HEK293 (cell line): Measurements from ENCODE around the gene UBR7.

Experiments used
- CTCF ChIA-PET: fragments of 350-600 bp; formaldehyde crosslinking; extraction: SDS; loops from one replicate; lab custom pipeline; 2021; ENCODE audit warnings: antibody characterized with exemption; lab: Yijun Ruan, JAX
- POLR2A ChIA-PET: fragments of 300-600 bp; formaldehyde crosslinking; extraction: SDS; loops from one replicate; lab custom pipeline; 2020; ENCODE audit warnings: antibody characterized with exemption, inconsistent platforms; lab: Yijun Ruan, JAX
- H3K27ac ChIP-seq: fragments of 200-500 bp; sonication (Bioruptor generic); 2 replicates; pipeline ENCODE4 v1.5.1; 2014; ENCODE audit warnings: low read depth, low read length, control low read depth, inconsistent platforms; ENCODE audit errors: extremely low read depth
- H3K36me3 ChIP-seq, 2 experiments: fragments of 200-500 bp in 1 of 2; sonication (Bioruptor generic) in 1 of 2; 1 replicate in 1 of 2; 2 replicates in 1 of 2; pipeline ENCODE4 v1.5.1; 2014 to 2017; ENCODE audit warnings: inconsistent platforms in 2 of 2, low read length in 2 of 2; ENCODE audit not compliant: control insufficient read depth in 2 of 2, insufficient read depth in 1 of 2
- H3K4me1 ChIP-seq: fragments of 200-500 bp; sonication (Bioruptor generic); 2 replicates; pipeline ENCODE4 v1.5.1; 2014; ENCODE audit warnings: mild to moderate bottlenecking, low read length, inconsistent platforms; ENCODE audit not compliant: control insufficient read depth, insufficient read depth
- H3K4me3 ChIP-seq: 2 replicates; pipeline ENCODE4 v1.5.1; 2011; ENCODE audit warnings: low read depth, mild to moderate bottlenecking, control low read depth, low read length, moderate library complexity
- H3K9me3 ChIP-seq: fragments of 200-500 bp; sonication (Bioruptor generic); 2 replicates; pipeline ENCODE4 v1.5.1; 2014; ENCODE audit warnings: low read depth, low read length, inconsistent platforms; ENCODE audit not compliant: control insufficient read depth, insufficient read depth
- GFI1B ChIP-seq: fragments of 450-650 bp; formaldehyde crosslinking; IDR thresholded peaks from 2 replicates; pipeline ENCODE4 v1.5.1; 2016; ENCODE audit warnings: missing biosample characterization, missing genetic modification characterization
- HOXC10 ChIP-seq: sonication (generic); formaldehyde crosslinking; IDR thresholded peaks from 2 replicates; pipeline ENCODE4 v1.8.1; 2023; ENCODE audit warnings: mild to moderate bottlenecking, missing genetic modification reagents
- IKZF3 ChIP-seq: fragments of 450-650 bp; IDR thresholded peaks from 2 replicates; pipeline ENCODE4 v1.5.0; 2018; ENCODE audit warnings: missing biosample characterization, mild to moderate bottlenecking, missing genetic modification characterization, moderate library complexity
- KLF10 ChIP-seq: fragments of 450-650 bp; IDR thresholded peaks from 2 replicates; pipeline ENCODE4 v1.5.1; 2018; ENCODE audit warnings: missing biosample characterization, mild to moderate bottlenecking, missing genetic modification characterization
- TCF7L2 ChIP-seq: IDR thresholded peaks from 2 replicates; pipeline ENCODE4 v1.6.1; 2011; ENCODE audit warnings: low read depth, mild to moderate bottlenecking, inconsistent platforms, low read length, moderate library complexity, borderline replicate concordance
- TRIM28 ChIP-seq: IDR thresholded peaks from 2 replicates; pipeline ENCODE4 v1.6.1; 2011; ENCODE audit warnings: low read length, control low read depth, borderline replicate concordance
- WT1 ChIP-seq: fragments of 450-650 bp; formaldehyde crosslinking; IDR thresholded peaks from 2 replicates; pipeline ENCODE4 v1.5.1; 2016; ENCODE audit warnings: missing biosample characterization, missing genetic modification characterization
- YY2 ChIP-seq: fragments of 450-650 bp; formaldehyde crosslinking; IDR thresholded peaks from 2 replicates; pipeline ENCODE4 v1.5.1; 2016; ENCODE audit warnings: missing biosample characterization, missing genetic modification characterization
- ZEB2 ChIP-seq: fragments of 450-650 bp; formaldehyde crosslinking; IDR thresholded peaks from 2 replicates; pipeline ENCODE4 v1.5.1; 2016; ENCODE audit warnings: missing biosample characterization, missing genetic modification characterization
- ZFP37 ChIP-seq: fragments of 450-650 bp; formaldehyde crosslinking; IDR thresholded peaks from 2 replicates; pipeline ENCODE4 v1.5.1; 2016; ENCODE audit warnings: missing biosample characterization, missing genetic modification characterization
- ZIC2 ChIP-seq: fragments of 450-650 bp; formaldehyde crosslinking; IDR thresholded peaks from 2 replicates; pipeline ENCODE4 v1.5.1; 2016; ENCODE audit warnings: missing biosample characterization, missing genetic modification characterization
- ZNF10 ChIP-seq: fragments of 450-650 bp; formaldehyde crosslinking; IDR thresholded peaks from 2 replicates; pipeline ENCODE4 v1.5.1; 2017; ENCODE audit warnings: missing biosample characterization, missing genetic modification characterization
- ZNF121 ChIP-seq: fragments of 450-650 bp; formaldehyde crosslinking; IDR thresholded peaks from 2 replicates; pipeline ENCODE4 v1.5.1; 2016; ENCODE audit warnings: missing biosample characterization, missing genetic modification characterization
- ZNF202 ChIP-seq: fragments of 450-650 bp; formaldehyde crosslinking; IDR thresholded peaks from 2 replicates; pipeline ENCODE4 v1.5.1; 2016; ENCODE audit warnings: missing biosample characterization, missing genetic modification characterization, borderline replicate concordance
- ZNF221 ChIP-seq: fragments of 450-650 bp; formaldehyde crosslinking; IDR thresholded peaks from 2 replicates; pipeline ENCODE4 v1.5.1; 2017; ENCODE audit warnings: missing biosample characterization, missing genetic modification characterization, borderline replicate concordance
- ZNF292 ChIP-seq: fragments of 450-650 bp; formaldehyde crosslinking; IDR thresholded peaks from 2 replicates; pipeline ENCODE4 v1.5.1; 2016; ENCODE audit warnings: low read depth, missing biosample characterization, missing genetic modification characterization, borderline replicate concordance
- ZNF335 ChIP-seq: fragments of 450-650 bp; formaldehyde crosslinking; conservative IDR thresholded peaks from 2 replicates; pipeline ENCODE4 v1.5.1; 2016; ENCODE audit warnings: missing biosample characterization, missing genetic modification characterization
- ZNF423 ChIP-seq: fragments of 450-650 bp; formaldehyde crosslinking; IDR thresholded peaks from 2 replicates; pipeline ENCODE4 v1.5.1; 2016; ENCODE audit warnings: missing biosample characterization, missing genetic modification characterization
- ZNF621 ChIP-seq: fragments of 450-650 bp; formaldehyde crosslinking; IDR thresholded peaks from 2 replicates; pipeline ENCODE4 v1.5.1; 2017; ENCODE audit warnings: missing biosample characterization, missing genetic modification characterization
- ZNF654 ChIP-seq: fragments of 450-650 bp; formaldehyde crosslinking; IDR thresholded peaks from 2 replicates; pipeline ENCODE4 v1.5.1; 2016; ENCODE audit warnings: low read depth, missing biosample characterization, missing genetic modification characterization
- ZNF707 ChIP-seq: fragments of 450-650 bp; formaldehyde crosslinking; IDR thresholded peaks from 2 replicates; pipeline ENCODE4 v1.5.1; 2016; ENCODE audit warnings: missing biosample characterization, missing genetic modification characterization
- ZNF747 ChIP-seq: fragments of 450-650 bp; formaldehyde crosslinking; IDR thresholded peaks from 2 replicates; pipeline ENCODE4 v1.5.1; 2016; ENCODE audit warnings: missing biosample characterization, missing genetic modification characterization
- TF ChIP-seq, protein P1 (sequence below): fragments of 450-650 bp; formaldehyde crosslinking; IDR thresholded peaks from 2 replicates; pipeline ENCODE4 v1.5.1; 2016; ENCODE audit warnings: missing biosample characterization, missing genetic modification characterization
- TF ChIP-seq, protein P2 (sequence below): fragments of 450-650 bp; formaldehyde crosslinking; IDR thresholded peaks from 2 replicates; pipeline ENCODE4 v1.5.1; 2016; ENCODE audit warnings: missing biosample characterization, missing genetic modification characterization
- TF ChIP-seq, protein P3 (sequence below): fragments of 450-650 bp; IDR thresholded peaks from 2 replicates; pipeline ENCODE4 v1.5.1; 2018; ENCODE audit warnings: missing biosample characterization, missing genetic modification characterization
- TF ChIP-seq, protein P4 (sequence below): fragments of 450-650 bp; formaldehyde crosslinking; IDR thresholded peaks from 2 replicates; pipeline ENCODE4 v1.5.1; 2016; ENCODE audit warnings: missing biosample characterization, missing genetic modification characterization

Gene UBR7

DNA sequence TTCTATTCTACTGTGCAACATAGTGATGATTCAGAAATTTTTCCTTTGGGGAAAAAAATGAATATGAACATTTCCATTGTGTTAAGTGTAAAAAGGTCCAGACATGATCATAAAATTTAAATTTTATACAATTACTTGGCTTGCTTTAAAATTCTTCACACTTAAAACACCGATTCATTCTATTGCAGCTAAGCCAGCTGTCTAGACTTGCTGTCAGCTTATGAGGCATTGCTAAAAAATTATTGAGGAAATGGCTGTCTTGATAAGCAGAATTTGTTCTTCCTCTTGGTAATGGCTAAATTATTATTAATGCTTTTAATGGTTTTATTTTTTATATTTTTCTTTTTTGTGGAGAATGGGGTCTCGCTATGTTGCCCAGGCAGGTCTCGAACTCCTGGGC is 20.1 kb upstream of the UBR7 start:
- POLR2A ChIA-PET = interaction anchor here (1.1 to 4.7 kb wide), 2 partner anchors 19 to 27 kb away, joined by 3 to 44 read pairs; partner anchors contain the start of genes GON7 and UBR7
- CTCF ChIA-PET = interaction anchor here (0.8 to 1.5 kb wide), 2 partner anchors 21 to 74 kb away, joined by 5 read pairs; no protein-coding TSS in a partner anchor
- Histone ChIP-seq H3K9me3 (no peaks in the 10 kb centered on the region), H3K4me1 (peaks cover 6% of the 10 kb centered on the region; the same call in 1 of the 2 replicates), H3K27ac (no peak overlapping the region), H3K36me3 (peaks cover 26 to 43% of the 10 kb centered on the region in 2 experiments)
- TF ChIP-seq ZNF10 (tag by site-specific recombination) = no peak
- TF ChIP-seq ZNF423 (tag by site-specific recombination) = no peak
- TF ChIP-seq KLF10 (tag by site-specific recombination) = no peak
- TF ChIP-seq ZFP37 (tag by site-specific recombination) = no peak
- TF ChIP-seq HOXC10 (CRISPR knock-in tag) = no peak
- TF ChIP-seq, protein P1, sequence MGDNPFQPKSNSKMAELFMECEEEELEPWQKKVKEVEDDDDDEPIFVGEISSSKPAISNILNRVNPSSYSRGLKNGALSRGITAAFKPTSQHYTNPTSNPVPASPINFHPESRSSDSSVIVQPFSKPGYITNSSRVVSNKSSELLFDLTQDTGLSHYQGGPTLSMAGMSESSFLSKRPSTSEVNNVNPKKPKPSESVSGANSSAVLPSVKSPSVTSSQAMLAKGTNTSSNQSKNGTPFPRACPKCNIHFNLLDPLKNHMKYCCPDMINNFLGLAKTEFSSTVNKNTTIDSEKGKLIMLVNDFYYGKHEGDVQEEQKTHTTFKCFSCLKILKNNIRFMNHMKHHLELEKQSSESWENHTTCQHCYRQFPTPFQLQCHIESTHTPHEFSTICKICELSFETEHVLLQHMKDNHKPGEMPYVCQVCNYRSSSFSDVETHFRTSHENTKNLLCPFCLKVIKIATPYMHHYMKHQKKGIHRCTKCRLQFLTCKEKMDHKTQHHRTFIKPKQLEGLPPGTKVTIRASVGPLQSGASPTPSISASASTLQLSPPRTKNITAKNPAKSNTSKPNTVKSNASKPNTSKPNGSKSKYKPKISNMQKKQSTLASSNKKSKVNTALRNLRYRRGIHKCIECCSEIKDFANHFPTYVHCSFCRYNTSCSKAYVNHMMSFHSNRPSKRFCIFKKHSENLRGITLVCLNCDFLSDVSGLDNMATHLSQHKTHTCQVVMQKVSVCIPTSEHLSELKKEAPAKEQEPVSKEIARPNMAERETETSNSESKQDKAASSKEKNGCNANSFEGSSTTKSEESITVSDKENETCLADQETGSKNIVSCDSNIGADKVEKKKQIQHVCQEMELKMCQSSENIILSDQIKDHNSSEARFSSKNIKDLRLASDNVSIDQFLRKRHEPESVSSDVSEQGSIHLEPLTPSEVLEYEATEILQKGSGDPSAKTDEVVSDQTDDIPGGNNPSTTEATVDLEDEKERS (tag by site-specific recombination) = no peak
- TF ChIP-seq IKZF3 = no peak
- TF ChIP-seq ZNF654 = no peak
- no peak for TF ChIP-seq ZEB2 (tag by site-specific recombination)
- no peak for TF ChIP-seq ZNF621 (tag by site-specific recombination)
- no peak for TF ChIP-seq YY2 (tag by site-specific recombination)
- TF ChIP-seq ZIC2 (tag by site-specific recombination) = no peak
- TF ChIP-seq, protein P2, sequence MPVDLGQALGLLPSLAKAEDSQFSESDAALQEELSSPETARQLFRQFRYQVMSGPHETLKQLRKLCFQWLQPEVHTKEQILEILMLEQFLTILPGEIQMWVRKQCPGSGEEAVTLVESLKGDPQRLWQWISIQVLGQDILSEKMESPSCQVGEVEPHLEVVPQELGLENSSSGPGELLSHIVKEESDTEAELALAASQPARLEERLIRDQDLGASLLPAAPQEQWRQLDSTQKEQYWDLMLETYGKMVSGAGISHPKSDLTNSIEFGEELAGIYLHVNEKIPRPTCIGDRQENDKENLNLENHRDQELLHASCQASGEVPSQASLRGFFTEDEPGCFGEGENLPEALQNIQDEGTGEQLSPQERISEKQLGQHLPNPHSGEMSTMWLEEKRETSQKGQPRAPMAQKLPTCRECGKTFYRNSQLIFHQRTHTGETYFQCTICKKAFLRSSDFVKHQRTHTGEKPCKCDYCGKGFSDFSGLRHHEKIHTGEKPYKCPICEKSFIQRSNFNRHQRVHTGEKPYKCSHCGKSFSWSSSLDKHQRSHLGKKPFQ = no peak
- TF ChIP-seq, all 188 proteins: peak for 0
- no peak overlapping the region for H3K4me3 ChIP-seq

DNA sequence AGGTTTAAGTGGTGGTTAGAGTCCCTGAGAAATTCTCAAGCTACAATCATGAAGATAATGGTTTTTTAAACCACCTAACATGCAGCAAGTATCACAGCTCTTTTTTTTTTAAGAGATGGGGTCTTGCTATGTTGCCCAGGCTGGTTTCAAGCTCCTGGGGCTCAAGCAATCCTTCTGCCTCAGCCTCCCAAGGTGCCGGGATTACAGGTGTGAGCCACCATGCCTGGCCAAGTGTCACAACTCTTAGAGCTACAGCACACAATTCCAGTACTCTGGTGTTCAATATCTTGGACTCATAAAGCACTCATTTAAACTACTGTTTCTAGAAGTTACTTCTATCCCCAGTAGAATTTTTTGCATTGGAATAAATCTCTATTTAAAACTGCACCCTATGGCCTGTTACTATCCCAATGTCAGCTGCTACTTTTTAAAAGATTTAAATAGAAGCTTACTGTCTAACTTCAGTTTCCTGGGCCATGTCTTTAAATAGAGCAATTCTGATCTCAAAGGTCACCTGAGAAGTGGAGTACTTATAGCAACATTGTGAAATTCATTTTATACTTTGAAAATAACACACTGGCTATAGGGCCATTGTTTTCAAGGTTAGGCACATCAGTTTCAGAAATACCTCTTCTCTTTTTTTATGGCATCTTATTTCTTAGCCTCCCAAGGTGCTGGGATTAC is 11.6 kb upstream of the UBR7 start:
- ChIA-PET CTCF (interaction anchor here (0.6 to 0.9 kb wide), 2 partner anchors 11 to 606 kb away, joined by 3 to 4 read pairs; partner anchors contain the start of genes GON7 and UBR7), POLR2A (interaction anchor here (1.9 kb wide), 1 partner anchor 11 kb away, joined by 6 read pairs; the partner anchor contains the start of genes LYSET and MOAP1)

DNA sequence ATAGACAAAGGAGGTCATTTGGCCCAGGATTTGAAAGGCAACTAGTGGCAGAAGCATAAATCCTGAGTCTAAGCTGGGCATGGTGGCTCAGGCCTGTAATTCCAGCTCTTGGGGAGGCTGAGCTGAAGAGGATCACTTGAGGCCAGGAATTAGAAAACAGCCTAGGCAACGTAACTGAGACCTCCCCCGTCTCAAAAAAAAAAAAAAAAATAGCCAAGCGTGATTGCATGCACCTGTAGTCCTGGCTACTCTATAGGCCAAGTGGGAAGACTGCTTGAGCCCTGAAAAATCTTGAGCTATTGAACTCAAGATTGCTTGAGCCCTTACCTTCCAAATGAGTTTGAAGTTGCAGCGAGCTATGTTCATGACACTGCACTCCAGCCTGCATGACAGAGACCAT is 8.0 kb upstream of the UBR7 start:
- no peaks in the 10 kb centered on the region for H3K9me3 ChIP-seq
- CTCF ChIA-PET = no interaction called here
- no peak for TF ChIP-seq ZNF707 (tag by site-specific recombination)
- TF ChIP-seq, protein P3, sequence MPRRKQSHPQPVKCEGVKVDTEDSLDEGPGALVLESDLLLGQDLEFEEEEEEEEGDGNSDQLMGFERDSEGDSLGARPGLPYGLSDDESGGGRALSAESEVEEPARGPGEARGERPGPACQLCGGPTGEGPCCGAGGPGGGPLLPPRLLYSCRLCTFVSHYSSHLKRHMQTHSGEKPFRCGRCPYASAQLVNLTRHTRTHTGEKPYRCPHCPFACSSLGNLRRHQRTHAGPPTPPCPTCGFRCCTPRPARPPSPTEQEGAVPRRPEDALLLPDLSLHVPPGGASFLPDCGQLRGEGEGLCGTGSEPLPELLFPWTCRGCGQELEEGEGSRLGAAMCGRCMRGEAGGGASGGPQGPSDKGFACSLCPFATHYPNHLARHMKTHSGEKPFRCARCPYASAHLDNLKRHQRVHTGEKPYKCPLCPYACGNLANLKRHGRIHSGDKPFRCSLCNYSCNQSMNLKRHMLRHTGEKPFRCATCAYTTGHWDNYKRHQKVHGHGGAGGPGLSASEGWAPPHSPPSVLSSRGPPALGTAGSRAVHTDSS = no peak
- TF ChIP-seq, protein P4, sequence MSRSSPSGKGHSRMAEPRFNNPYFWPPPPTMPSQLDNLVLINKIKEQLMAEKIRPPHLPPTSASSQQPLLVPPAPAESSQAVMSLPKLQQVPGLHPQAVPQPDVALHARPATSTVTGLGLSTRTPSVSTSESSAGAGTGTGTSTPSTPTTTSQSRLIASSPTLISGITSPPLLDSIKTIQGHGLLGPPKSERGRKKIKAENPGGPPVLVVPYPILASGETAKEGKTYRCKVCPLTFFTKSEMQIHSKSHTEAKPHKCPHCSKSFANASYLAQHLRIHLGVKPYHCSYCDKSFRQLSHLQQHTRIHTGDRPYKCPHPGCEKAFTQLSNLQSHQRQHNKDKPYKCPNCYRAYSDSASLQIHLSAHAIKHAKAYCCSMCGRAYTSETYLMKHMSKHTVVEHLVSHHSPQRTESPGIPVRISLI (tag by site-specific recombination) = no peak
- no peak for TF ChIP-seq ZNF202 (tag by site-specific recombination)
- TF ChIP-seq TRIM28 = no peak
- TF ChIP-seq GFI1B (tag by site-specific recombination) = no peak
- no peak for TF ChIP-seq TCF7L2
- TF ChIP-seq ZNF221 (tag by site-specific recombination) = no peak
- no peak for TF ChIP-seq ZNF292 (tag by site-specific recombination)
- no peak for TF ChIP-seq WT1 (tag by site-specific recombination)
- no peak for TF ChIP-seq ZNF747
- TF ChIP-seq ZNF335 (tag by site-specific recombination) = no peak

More for the DNA sequence above, 11.6 kb upstream of the UBR7 start:
- H3K4me3 ChIP-seq = no peak overlapping the region
- H3K36me3 ChIP-seq = peaks cover 0 to under 1% of the 10 kb centered on the region in 2 experiments; a peak in 1 of 3 replicates
- H3K27ac ChIP-seq = no peak overlapping the region
- no peaks in the 10 kb centered on the region for H3K4me1 ChIP-seq
- H3K9me3 ChIP-seq = no peaks in the 10 kb centered on the region
- TF ChIP-seq HOXC10 (CRISPR knock-in tag) (no peak), ZNF121 (peak; percentile 55; the same call in 1 of the 2 replicates)

More for the DNA sequence above, 8.0 kb upstream of the UBR7 start:
- POLR2A ChIA-PET = interaction anchor here (0.9 kb wide), 1 partner anchor 15 kb away, joined by 3 read pairs; the partner anchor contains the start of gene MOAP1
- H3K36me3 ChIP-seq = peaks cover 0 to 3% of the 10 kb centered on the region in 2 experiments; a peak in 2 of 3 replicates
- H3K4me3 ChIP-seq = no peak overlapping the region
- no peaks in the 10 kb centered on the region for H3K4me1 ChIP-seq
- H3K27ac ChIP-seq = no peak overlapping the region
